Activated T-helper 1 cell treated with Interleukin-2 at 50 U/mL for 16 hours (primary cell): ENCODE measurements around the gene C3.

Experiments used
- DNase-seq: peaks from one replicate; pipeline ENCODE4 v3.0.0-alpha.2; 2020; ENCODE audit warnings: low read depth

The C3 gene

DNA sequence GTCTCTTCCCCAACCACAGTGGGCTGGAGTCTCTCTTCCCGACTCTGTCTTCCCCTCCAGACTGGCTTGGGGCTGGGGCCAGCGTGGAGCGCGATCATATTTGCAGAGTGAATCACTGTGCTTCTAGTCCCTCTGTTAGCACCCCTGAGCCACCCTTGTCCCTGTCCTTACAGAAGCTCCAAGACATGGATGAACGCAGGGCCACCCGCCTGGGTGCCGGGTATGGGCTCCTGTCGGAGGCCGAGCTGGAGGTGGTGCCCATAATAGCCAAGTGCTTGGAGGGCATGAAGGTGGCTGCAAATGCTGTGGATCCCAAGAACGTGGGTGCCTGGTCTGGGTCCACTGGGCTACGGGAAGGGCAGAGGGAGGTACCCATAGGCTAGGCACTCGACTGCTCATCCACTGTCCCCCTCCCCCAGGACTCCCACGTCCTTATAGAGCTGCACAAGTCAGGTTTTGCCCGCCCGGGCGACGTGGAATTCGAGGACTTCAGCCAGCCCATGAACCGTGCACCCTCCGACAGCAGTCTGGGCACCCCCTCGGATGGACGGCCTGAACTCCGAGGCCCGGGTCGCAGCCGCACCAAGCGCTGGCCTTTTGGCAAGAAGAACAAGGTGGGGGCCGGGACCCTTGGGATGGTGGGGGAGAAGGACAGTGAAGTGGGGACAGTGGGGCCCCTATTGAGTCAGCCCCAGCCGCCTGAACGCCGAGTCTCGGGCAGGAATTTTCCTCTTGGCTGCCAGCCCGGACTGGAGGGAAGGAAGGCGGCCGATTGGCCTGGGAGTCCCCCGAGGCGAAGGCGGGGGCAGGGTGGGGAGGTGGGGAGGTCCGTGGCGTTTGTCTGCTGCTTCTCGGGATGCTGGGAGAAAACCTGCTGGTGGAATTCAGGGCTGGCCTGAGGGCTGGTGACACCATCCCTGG, 24.2 kb upstream of the C3 start:
- no peak for DNase-seq

DNA sequence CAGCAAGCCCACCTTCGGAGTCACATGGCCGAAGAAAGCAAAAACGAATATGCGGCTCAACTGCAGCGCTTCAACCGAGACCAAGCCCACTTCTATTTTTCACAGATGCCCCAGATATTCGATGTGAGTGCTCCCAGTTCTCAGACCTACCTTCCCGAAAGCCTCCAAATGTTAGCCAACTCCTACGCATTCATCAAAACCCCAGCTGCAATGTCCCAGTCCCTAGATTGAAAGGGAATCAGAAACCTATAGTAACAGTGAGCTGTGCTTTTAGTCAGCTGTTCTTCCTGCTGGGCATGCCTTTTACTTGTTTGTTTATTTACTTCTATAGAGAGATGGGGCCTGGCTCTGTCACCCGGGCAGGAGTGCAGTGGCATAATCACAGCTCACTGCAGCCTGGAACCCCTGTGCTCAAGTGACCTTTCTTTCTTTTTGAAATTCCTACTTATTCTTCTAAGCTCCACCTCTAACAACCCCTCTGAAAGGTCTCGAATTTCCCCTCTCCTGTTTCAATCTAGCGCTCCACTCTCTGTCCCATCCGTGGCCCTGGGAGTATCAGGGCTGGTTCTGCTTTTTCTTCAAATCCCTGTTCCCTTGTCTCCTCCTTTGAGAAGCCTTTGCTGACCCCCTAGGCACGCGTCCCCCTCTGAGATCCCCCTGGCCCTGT, 23.4 kb upstream of the C3 start:
- DNase-seq = no peak

DNA sequence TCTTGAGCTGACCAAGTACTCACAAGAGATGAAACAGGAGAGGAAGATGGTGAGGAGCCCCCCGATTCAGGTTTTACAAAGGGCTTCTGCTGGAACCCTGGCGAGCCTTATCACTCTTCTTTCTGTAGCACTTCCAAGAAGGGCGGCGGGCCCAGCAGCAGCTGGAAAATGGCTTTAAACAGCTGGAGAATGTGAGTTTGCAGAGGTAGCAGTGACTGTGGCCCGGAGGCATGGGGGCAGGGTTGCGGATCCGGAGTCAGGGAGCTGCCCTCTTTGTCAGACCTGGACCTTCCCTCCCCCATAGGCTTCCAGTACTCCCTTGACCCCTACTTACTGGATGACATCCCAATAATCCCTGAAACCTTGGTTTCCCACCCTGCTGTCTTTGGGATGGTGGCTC, 22.6 kb upstream of the C3 start:
- DNase-seq = no peak

DNA sequence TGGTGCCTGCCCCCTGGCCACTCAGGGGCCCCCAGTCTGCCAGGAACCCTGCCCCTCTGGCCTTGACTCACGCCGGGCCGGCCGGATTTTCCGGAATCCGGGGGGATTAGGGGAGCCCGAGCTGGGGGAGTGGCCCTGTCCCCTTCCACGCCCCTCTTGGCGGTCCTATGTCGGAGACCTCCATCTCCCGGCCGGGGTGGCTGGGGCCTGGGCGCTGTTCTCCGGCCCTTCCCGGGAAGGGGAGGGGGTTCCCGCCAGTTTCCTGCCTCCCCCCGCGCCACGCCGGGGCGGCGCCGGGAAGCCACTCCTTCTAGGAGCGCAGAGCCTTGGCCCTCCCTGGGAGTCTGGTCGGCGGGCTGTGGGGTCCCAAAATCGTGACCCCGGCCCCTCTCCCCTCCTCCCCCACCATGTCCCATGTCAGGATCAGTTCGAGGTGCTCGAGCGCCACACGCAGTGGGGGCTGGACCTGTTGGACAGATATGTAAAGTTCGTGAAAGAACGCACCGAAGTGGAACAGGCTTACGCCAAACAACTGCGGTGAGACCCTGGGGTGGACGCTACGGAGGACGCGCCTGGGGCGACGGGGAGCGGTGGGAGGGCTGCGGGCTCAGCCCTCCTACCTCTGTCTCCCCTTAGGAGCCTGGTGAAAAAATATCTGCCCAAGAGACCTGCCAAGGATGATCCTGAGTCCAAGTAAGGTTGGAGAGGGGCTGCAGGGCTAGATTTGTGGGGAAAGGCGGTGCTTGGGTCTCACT, 20.3 kb upstream of the C3 start:
- peak; percentile 15 for DNase-seq

DNA sequence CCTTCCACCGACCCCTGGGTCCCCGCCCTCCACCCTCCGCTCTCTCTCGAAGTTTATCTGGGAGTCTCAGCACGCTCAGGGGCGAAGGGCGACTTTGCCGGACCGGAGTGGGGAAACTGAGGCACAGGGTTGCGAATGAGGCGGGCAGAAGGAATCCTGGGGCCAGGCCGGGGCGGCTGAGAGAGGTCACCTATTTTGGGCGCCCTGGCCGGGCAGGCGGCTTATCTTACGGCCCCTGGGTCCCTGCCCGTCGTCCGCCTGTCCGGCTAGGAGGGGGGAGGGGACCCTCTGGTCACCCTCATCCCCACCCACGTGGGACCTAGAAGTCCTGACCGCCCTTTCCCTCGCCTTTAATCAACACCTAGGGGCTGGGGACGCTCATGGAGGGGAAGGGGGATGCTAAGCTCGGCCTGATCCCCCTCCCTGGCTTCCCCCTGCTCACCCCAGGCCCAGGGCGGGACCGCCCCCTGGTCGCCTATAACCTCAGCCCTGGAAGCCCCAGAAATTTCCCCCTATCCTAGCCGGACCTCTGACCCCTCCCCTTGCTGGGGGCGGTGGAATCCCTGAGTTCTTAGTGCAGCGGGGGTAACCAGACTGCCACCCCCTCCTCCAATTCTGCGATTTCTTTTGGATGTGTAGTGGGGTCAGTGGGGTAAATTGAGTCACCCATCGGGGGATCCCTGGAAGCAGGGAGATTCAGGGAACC, 19.6 kb upstream of the C3 start:
- no peak for DNase-seq

DNA sequence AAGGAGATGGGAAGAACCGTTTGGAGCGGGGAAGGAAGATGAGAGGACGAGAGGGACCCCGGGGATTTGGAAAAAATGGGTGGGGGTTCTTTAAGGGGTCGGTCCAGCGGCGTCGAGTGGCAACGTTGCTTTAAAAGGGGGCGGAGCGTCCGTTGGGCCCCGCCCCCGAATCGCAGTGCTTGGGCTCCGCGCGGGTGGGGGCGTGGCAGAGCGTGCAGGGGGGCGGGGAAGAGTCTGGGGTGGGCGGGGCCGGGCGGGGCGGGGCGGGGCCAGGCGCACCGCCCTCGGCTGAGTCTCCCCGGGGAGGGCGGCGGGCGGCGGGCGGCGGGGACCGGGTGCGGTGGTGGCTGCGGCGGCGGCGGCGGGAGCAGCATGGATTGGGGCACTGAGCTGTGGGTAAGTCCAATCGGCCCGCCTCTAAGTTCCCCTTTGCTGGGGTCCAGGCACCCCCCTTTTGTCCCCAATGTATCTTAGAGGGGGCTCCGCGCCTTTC, 19.0 kb upstream of the C3 start, which contains the start of gene TRIP10:
Gene TRIP10, plus strand, starts transcription at position 291 of the 493 bp plus-strand sequence. Its CDS starts 82 bp downstream, at position 373.
- peak; percentile 75 for DNase-seq

DNA sequence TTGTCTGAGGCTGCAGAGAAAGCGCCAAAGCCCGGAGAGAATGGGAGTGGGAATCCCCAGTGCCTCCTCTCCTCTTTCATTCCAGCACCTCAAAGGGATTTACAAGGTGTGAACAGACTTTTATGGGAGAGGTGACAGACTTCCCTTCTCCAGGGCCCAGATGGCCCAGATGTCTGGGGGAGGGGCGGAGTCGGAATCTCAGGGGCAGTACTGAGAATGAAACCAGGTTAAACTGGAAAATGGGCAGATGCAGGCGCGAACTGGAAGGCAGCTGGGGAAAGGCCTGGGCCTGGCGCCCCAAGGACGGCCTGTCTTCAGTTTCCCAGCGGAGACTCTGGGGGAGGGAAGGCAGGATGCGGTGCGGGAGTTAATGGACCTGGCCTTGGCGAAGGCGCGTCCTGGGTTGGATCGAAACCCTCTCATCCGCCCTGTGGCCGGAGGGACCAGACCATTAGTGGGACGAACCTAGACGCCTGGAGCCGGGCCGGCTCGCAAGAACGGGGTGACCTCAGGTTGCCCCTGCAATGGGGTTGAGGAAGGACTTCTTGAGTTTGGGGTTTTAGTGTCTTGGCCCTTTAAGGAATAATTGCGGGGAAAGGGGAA, 18.4 kb upstream of the C3 start:
- DNase-seq = peak; percentile 10

DNA sequence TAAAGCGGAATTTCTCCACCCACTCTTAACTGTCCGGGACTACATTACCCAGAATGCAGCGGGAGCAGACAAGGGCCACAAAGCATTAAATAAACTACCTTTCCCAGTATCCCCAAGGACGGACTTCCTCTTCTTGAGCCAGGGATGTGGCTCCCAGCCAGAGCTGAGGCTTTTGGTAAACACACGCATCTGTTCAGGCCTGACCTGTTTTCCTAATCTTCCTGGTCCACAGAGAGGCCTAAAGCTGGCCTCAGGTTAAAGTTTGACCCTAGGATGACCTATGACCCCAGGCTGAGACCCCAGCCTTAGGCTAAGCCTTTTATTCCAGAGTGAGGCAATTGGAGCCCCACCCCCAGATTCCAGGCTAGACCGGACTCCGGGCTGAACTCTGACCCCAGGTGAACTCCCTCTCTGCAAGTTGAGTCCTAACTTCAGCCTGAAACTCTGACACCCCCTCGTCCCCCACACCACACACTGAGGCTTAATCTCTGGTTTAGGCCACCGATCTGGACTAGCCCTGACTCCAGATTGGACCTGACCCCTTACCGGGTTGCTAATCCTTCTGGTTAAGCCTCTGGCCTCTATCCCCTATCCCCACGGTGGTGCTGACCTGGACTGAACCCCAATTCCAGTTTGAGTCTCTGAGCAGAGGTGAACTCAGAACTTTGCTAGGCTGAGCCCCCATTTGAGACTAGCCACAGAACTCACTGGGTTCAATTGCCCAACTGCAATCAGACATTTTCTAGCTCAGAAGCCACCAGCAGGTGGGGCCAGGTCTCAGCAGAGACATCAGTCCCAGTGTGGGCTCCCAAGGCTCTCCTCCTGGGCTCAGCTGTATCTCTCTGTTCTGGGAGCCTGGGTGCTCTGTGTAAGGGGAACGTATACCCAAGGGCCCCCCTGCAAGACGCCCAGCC, 17.7 kb upstream of the C3 start:
- DNase-seq = peak; percentile 55

DNA sequence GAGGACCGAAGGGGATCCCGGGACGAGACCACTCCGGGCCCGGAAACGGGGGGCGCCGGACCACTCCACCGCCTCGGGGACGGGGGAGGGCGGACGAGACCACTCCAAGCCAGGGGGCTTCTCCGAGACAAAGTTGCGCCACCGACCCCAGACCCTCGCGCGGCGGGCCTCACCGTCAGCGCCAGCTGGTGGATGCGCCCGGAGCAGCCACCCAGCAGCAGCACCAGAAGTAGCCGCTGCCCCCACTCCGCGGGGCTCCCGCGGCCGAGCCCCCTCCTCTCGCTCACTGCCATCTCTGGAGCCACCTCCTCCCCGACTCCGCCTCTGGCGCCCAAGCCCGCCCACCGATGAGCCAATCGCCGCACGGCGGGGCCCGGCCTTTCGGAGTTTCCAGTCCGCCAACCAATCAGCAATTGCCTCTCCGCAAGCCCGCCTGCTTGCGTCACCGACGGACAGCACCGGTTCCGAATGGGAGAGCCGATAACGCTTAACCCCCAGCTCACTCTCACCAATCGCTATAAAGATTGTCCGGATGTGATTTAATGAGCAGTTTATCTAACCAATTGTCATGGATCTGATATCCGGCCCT, 16.9 kb upstream of the C3 start, which contains the start of gene GPR108:
Gene GPR108, minus strand, starts transcription at position 297 of the 589 bp plus-strand sequence. Its CDS starts 4 bp downstream, at position 293.
- peak; percentile 98 for DNase-seq

DNA sequence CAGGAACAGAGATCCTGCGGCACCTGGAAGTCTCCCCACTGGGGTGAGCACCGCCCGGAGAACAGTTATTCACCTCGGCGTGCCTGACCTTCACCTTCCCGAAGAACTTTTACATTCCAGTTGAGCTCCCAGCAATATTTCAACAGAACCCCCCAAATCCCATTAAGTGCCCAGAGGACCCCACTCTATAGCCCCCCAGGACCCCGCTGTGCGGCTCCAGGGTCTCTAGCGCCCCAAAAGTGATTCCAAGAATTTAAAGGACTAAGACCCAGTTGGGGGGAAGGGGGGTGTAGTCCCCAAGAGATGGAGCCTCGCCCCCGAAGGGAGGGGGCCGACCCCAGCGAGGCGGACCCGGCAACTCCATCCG, 16.4 kb upstream of the C3 start:
- no peak for DNase-seq

DNA sequence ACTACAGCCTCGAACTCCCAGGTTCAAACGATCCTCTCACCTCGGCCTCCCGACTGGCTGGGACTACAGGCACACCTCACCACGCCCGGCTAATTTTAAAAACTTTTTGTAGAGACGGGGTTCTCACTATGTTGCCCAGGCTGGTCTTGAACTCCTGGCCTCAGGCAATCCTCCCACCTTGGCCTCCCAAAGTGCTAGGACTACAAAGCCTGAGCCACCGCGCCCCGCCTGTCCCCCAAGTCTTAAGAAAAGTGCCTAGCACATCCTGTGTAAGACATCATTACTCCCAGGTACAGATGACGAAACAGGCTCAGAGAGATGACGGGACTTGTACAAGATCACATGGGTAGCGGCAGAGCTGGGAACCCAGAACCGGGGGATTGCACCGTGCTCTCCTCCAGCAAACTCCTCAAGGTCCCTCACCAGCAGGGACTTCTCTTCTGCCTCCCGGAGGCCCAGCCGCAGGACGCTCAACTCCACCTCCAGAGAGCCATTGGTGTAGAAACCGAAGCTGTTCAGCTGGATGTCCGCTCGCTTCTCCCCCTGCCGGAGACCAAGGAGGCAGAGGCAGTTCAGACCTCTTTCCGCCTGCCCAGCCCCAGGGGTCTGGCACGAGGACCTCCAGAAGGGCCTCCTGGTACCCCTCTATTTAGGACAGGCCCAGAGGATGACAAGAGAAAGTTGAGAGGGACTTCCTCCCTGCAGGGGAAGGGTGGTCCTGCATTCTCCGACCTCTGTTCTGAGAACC, 15.9 kb upstream of the C3 start:
- DNase-seq = peak; percentile 43

DNA sequence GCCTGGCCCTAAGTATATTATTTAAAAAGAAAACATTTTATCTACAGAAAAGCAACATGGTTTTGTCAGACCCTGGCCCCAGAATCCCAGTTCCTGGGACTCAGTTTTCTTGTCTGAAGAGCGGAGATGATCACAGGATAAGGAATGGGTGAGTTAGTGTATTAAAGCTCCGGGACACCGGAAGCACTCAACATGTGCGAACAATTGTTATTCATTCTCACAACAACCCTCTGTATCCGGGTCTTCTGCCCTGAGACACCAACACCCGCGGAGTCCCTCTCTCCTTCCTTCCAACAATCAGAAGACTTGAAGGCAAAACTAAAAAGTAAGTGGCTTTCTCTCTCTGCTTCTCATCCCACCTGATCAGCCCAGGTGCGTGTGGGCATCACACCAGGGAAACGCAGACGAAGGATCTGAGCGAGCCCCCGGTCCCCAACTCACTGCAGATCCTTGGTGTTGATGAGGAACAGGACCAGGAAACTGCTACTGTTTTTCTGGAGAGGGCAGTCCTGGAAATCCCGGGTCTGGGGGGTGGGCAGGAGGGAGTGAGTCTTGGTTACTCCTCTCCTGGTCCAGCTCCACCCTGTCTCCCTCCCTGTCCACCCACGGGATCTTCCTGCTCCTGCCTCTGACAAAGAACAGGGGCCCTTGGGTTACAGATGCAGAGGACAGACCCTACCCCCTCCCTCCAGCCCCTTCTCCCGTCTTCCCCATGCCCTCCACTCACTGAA, 14.9 kb upstream of the C3 start:
- no peak for DNase-seq

DNA sequence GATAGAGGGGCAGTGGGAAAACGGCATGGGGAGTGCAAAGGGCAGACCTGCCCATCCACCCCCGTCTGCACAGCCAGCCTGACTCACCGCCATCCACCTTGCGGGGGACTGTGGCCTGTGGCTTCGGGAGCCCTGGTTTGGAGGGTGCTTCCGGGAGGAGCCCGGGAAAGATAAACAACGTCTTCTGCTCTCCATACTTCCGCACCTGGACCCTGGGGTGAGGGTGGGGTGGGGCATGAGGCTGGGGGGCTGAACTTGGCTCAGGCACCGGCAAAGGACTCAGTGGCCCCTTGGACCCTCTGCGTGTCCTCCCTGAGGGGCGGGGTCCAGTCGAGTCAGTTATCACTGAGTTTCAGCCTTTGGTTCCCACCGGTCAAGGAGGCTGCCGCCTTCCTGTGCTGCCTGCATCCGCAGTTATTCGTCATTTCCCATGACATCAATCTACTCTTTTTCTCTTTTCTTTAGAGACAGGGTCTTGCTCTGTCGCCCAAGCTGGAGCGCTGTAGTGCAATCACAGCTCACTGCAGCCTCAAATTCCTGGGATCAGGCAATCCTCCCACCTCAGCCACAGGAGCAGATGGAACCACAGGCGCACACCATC, 13.7 kb upstream of the C3 start:
- DNase-seq = no peak

DNA sequence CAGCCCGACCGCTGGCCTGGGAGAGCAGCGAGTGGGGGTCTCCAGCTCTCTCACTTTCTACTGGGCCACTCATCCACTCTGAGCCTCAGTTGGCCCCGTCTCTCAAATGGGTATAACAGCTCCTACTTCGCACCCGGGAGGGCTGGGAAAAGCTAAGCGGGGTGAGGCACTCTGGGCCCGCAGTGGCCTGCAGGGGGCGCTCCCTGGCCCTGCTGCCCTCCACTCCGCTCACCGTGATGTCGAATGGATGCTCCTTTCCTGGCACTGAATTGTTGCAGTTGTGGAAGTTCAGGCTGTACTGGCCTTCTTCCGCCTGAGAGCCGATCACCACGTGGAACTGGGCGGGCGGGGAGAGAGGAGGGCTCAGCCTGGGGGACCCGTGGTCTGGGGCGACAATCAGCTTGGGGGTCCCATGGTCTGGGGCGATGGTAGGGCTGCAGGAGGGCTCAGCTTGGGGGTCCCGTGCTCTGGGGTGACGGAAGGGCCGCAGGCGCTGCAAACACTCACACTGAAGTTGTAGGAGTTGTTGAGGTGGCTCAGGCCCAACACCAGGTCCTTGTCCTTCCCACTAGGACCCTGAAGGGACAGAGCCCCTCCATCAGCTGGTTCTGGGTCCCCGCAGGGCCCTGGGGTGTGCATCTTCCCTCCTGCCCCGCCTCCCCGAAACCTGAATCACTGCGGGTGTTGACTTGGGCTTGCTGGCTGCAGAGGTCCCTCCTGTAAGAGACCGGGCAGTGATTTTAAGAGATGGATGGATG, 13.1 kb upstream of the C3 start:
- DNase-seq = no peak

DNA sequence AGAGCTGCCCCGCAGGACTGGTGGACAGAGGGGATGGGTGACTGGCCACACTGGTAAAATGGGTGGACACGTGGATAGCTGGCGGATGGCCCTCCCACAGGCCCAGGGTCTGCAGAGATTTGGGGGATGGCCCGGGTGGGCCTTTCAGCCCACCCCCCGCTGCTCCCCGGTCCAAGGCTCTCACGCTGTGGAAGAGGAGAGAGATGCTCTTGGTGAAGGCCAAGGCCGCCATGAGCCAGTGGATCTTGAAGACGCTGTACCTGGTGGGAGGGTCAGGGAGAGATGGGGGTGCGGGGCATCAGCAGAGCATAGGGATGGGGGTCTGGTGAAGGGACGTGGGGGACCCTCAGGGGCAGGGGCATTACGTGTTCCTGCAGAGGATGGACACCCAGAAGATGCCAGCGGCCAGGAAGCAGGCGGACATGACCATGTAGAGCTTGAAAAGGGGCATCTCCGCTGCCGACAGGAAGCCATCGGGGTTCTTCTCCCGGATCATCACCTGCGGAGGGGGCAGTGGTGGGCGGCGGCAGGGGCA, 12.4 kb upstream of the C3 start:
- no peak for DNase-seq

DNA sequence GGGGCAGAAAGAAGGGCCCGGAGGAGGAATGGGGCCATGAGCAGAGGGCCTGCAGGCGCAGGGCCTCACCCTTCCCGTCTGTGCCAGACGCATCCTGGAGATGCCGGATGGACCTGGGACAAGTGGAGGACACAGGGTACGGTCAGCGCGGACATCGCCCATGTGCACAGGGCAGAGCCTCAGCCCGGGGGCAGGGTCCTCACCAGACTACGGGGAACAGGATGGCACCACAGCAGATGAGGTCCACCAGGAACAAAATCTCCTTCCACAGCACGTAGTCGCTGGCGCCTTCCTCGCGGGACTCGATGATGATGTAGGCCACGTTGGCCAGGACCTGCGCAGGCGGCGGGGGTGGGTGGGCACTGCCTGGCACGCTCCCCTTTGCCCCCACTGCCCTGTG, 11.4 kb upstream of the C3 start:
- no peak for DNase-seq
